GM10847 (cell line): ENCODE data around the gene ATF7IP.

Experiments used
- POLR2A ChIP-seq: IDR thresholded peaks from 2 replicates; pipeline ENCODE4 v1.6.1; 2011; ENCODE audit not compliant: insufficient read length; ENCODE audit errors: extremely low read depth

ATF7IP gene

DNA sequence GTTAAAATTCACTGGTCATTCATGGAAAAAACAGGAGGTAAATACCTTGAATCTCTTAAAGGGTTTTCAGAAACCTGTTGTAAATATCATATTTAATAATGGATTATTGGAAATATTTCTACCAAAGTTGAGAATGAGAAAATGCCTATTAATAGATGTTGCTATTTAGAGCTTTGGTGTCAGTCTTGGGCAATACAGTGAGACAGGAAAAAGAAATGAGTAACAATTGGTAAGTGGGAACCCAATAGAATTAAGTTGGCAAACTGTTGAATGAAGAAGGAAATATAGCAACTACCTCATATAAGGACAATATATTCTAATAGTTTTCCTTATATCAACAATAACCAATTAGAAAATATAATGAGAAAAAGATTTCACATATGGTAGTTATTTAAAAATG, 78.0 kb downstream of the ATF7IP start:
- TF ChIP-seq POLR2A = no peak

DNA sequence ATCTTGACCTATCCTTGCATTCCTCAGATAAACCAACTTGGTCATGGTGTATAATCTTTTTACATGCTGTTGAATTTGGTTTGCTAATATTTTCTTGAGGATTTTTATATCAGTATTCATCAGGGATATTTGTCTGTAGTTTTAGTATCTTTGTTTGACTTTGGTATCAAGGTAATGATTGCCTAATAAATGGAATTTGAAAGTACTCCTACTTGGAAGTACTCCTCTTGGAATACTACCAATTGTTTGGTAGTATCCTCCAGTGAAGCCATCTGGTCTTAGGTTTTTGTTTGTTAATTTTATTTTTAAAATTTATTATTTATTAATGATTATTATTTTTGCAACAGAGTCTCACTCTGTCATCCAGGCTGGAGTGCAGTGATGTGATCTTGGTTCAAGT, 85.0 kb downstream of the ATF7IP start:
- TF ChIP-seq POLR2A = no peak

DNA sequence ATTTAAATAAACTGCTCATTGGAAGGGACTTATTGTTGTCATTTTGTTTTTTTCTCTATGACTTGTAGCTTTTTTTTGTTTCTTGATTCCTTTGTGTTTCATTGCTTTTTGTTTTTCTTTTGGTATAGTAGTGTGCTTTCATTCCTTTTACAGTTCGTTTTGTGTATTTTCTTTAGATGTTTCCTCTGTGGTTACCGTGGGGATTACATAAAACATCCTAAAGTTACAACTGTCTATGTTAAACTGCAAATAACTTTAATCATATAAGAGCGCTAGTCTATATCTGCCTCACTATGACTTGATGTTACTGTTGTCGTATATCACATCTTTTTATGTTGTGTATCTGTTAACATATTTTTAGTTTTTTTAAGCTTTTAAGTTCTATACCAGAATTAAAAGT, 86.9 kb downstream of the ATF7IP start:
- no peak for TF ChIP-seq POLR2A

GRCh38 chr12:14452865-14453264, 87.4 kb downstream of the ATF7IP start:
- TF ChIP-seq POLR2A = no peak

DNA sequence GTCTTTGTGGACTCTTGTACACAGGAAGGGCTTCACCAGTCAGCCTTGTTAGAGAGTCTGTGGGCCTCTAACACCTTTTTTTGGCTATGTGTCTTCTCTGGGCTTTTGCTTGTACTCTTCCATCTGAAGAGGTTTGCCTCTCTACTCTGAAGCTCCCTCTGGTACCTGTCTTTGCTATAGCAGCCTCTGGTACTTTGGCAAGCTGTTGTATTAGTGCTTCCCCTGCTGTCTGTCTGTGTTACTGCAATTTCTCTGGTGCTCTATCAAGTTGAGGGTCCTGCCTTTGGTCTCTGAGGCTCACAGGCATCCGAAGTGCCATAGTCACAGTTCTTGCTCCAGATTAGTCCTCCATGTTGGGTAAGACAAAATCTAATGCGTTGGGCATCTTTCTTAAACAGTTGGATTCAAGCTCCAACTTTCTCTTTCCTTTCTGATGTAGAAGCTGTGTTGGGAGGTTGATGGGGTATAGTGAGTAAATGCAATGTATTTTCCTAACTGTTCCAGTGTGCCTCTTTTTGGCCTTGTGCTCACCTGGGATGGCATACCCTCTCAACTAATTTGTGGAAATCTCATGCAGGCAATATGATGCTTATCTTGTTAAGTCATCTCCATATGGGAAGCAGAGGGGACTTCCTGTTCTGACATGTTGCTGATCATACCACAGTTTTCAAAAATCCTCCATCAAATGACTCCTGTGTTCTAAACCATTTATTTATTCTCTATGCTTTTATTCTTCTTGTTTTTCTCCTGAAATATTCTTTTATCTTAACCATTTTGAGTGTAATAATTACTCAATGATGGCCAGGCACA, 88.8 kb downstream of the ATF7IP start:
- TF ChIP-seq POLR2A = no peak

- TF ChIP-seq POLR2A = no peak
These were observed 94.8 kb downstream of the ATF7IP start for GRCh38 chr12:14460212-14460841.

- no peak for TF ChIP-seq POLR2A
These were observed 106.0 kb downstream of the ATF7IP start for GRCh38 chr12:14471497-14471896.

DNA sequence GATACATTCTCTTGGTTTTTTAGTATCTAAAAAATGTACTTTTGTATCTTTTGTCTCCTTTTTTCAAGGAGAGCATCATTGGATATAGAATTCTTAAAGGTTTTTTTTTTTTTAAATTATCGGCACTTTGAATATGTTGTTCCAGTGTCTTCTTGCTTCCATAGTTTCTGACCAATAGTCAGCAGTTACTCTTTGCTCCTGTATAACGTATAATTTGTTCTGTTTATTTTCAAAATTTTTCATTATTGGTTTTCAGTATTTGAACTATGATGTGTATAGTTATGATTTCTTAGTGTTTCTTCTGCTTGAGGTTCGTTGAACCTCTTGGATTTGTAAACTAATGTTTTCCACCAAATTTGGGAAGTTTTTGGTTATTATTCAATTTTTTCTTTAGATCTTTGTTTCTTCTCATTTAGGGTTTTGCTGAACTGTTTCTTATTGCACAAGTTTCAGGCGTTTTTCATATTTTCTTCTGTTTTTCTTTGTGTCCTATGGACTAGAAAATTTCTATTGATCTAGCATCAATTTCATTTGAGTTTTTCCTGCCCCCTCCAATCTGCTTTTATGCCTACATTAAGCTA, 108.3 kb downstream of the ATF7IP start:
- no peak for TF ChIP-seq POLR2A

DNA sequence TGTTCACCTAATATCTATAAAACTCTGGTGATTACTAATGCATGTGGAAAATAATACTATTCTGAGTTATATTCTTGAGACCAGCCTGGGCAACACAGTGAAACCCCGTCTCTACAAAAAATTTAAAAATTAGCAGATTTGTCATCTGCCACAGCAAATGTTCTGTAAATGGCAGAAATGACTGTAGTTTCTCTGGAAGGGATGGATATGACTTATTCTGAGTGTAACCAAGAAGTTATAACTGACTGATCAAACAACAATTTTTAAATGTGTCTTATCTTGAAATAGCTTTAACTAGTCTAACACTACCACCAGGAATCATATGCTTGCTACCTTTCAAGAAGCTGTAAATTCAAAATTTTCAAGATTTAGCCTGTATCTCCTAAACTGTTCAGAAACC, 113.5 kb downstream of the ATF7IP start:
- no peak for TF ChIP-seq POLR2A

DNA sequence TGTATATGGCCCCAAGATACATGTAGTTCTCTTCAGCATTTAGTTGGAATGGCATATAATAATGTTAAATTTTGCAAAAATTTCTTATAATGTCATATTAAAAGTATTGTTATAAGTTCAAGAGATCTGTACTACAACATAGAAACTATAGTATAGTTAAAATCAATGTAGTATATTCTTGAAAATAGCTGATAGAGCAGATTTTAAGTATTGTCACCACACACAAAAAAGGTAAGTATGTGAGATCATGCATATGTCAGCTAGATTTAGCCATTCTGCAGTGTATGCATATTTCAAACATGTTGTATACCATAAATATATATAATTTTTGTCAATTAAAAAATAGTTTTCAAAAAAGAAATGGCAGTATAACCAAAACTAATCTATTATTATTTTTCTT, 115.7 kb downstream of the ATF7IP start:
- TF ChIP-seq POLR2A = no peak

DNA sequence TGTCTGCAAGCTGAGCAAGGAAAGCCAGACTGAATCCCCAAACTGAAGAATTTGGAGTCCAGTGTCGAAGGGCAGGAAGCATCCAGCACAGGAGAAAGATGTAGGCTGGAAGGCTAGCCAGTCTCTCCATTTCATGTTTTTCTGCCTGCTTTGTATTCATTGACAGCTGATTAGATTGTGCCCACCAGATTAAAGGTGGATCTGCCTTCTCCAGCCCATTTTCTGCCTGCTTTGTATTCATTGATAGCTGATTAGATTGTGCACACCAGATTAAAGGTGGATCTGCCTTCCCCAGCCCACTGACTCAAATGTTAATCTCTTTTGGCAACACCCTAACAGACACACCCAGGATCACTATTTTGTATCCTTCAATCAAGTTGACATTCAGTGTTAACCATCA, 116.9 kb downstream of the ATF7IP start:
- no peak for TF ChIP-seq POLR2A

DNA sequence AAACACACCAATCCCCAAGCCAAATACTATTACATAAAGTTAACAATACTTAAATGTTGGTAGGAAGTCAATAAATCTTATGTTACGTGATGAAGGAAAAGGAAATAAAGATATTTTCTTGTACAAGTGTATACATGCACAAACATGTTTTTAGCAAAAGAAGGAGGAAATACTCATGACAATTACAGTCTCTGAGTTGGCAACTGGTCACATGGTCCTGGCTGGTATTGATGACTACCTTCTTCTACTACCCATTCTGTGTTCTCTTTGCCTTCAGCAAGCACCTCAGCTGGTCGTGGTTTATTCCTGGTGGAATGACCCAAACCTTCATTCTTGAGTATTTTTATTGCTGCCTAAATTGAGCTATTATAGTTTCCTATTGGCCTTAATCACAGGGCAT, 117.4 kb downstream of the ATF7IP start:
- TF ChIP-seq POLR2A = no peak

- TF ChIP-seq POLR2A = no peak
These were observed 129.8 kb downstream of the ATF7IP start for GRCh38 chr12:14495326-14495725.

DNA sequence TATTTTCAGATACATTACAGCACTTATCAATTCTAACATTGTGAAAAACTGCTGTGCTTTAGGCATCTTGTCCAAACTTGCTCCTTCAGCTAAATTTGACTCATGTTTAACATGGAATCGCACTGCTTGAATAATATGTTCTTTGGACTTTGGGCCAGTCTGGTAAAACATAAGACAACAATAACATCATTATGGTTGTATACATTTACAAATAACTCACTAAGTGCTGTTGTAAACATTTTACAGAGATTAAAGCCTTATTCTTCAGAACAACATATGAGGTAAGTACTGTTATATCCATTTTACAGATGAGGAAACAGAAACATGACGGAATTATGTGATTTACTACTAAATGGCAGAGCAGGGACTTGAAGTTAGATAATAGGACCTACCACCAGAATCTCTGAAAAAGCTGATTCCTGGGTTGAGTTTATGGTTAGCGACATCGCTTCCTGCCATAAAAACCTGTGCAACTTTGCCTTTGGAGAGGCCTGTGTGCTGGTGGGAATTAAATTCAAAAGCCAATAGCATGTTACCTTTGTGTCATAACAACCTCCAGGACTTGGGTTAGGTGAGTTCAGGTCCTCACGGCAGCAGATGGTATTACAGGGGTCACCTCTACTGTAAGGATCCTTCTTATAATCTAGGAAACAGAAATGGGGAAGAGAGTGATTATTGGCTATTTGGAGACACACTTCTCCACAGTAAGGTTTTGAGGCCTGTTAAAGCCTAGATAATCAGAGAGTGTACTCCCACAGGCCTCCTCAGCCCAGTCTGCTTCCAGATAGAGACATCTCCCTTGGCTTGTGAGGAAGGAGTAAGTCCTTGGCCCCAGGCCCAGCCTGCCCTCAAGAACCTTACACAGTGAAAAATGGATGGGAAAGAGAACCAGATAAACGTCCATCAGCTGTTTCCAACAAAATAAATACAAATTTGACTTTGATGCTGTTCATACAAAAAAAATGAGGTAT, 140.4 kb downstream of the ATF7IP start:
- TF ChIP-seq POLR2A = no peak

DNA sequence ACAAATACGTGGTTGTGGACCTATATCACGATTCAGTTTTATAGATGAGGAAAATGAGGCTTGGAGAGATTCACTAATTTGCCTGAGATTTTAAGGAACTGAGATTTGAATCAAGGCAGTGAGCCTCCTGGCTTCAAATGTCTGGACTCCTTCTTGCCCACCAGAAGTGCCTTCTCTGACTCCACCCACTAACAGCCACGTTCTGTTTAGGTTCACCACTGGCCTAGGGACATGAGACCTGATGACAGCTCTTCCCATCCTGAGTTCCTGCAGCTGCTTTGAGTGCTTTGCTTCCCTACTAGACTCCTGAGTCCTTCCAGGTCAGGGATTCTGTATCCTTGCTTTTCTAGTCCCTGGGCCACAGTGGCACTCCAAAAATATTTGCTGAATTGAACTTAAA, 145.1 kb downstream of the ATF7IP start:
- TF ChIP-seq POLR2A = no peak
